HepG2 (cell line): Measurements from ENCODE around the gene BLCAP. TPM values are rescaled to one million over a fixed set of nuclear protein-coding genes. Genes with fewer than 3 reads are reported as not detected.

Experiments used
- ATAC-seq: fragments of 200-7000 bp; cut with Tn5 transposase; 3 replicates; pipeline ENCODE4 v1.9.1; 2020; ENCODE audit warnings: mild to moderate bottlenecking, moderate library complexity
- BruUV-seq: library from RNA; stranded (reverse); fragments of 400-500 nt; replicated peaks from 2 replicates; lab custom pipeline; 2021; lab: Mats Ljungman, UMichigan
- CTCF ChIA-PET: fragments of 300-600 bp; formaldehyde crosslinking; extraction: SDS; loops from one replicate; lab custom pipeline; 2021; ENCODE audit warnings: low total read pairs, inconsistent platforms, low intra/inter-chr PET ratio; lab: Yijun Ruan, JAX
- POLR2A ChIA-PET: fragments of 350-600 bp; sonication (Branson Sonifier 250); formaldehyde crosslinking; loops from one replicate; lab custom pipeline; 2020; ENCODE audit warnings: antibody characterized with exemption, inconsistent platforms; lab: Yijun Ruan, JAX
- DNase-seq: peaks from one replicate; pipeline ENCODE4 v3.0.0-alpha.2; 2015; ENCODE audit warnings: low spot score
- FAIRE-seq: peaks from 3 replicates; lab custom pipeline; 2011; peaks lifted over from hg19 to GRCh38; lab: Jason Lieb, UNC
- H2AFZ ChIP-seq: one replicate; pipeline ENCODE4 v1.6.1; 2011; ENCODE audit warnings: low read length, inconsistent platforms
- H3K27ac ChIP-seq: fragments of 300-600 bp; 3 replicates; pipeline ENCODE4 v1.8.0; 2011; ENCODE audit warnings: mixed run types, mild to moderate bottlenecking, mixed read lengths, low read length, inconsistent platforms; ENCODE audit not compliant: insufficient read depth; ENCODE audit errors: extremely low read length
- H3K27me3 ChIP-seq, 2 experiments: fragments of 200-600 bp in 1 of 2; 2 replicates in 1 of 2; 3 replicates in 1 of 2; pipeline versions ENCODE4 v1.6.0 to v1.8.0; 2011; ENCODE audit warnings: low read length in 2 of 2, mild to moderate bottlenecking in 2 of 2, moderate library complexity in 2 of 2, inconsistent platforms in 1 of 2; ENCODE audit not compliant: insufficient read depth in 2 of 2, control insufficient read depth in 1 of 2
- H3K36me3 ChIP-seq, 2 experiments: fragments of 200-600 bp in 1 of 2; replicated peaks in 1 of 2; 2 replicates in 1 of 2; 3 replicates in 1 of 2; pipeline versions ENCODE4 v1.5.1 to v1.8.0; 2011; ENCODE audit warnings: low read length in 2 of 2, inconsistent platforms in 1 of 2; ENCODE audit not compliant: insufficient read depth in 2 of 2, control insufficient read depth in 1 of 2
- H3K4me1 ChIP-seq: 2 replicates; pipeline ENCODE4 v1.5.1; 2012; ENCODE audit warnings: low read length, inconsistent platforms; ENCODE audit not compliant: insufficient read depth
- H3K4me2 ChIP-seq: 2 replicates; pipeline ENCODE4 v1.6.0; 2011; ENCODE audit warnings: low read depth, low read length, inconsistent platforms
- H3K4me3 ChIP-seq, 3 experiments: fragments of 200-600 bp in 1 of 3; sonication (generic), shearing (Covaris generic) in 1 of 3; replicated peaks in 1 of 3; 2 replicates each; pipeline ENCODE4 v1.5.1; 2011 to 2016; ENCODE audit warnings: low read length in 3 of 3, inconsistent platforms in 2 of 3, low read depth in 2 of 3, mild to moderate bottlenecking in 2 of 3, control low read depth in 1 of 3, mixed read lengths in 1 of 3; ENCODE audit not compliant: insufficient read depth in 1 of 3
- H3K79me2 ChIP-seq: one replicate; pipeline ENCODE4 v1.6.1; 2011; ENCODE audit warnings: low read length, inconsistent platforms; ENCODE audit not compliant: insufficient read depth
- H3K9ac ChIP-seq: 2 replicates; pipeline ENCODE4 v1.6.0; 2011; ENCODE audit warnings: mild to moderate bottlenecking, low read depth, low read length, inconsistent platforms; ENCODE audit not compliant: insufficient read depth
- H3K9me3 ChIP-seq: 2 replicates; pipeline ENCODE4 v1.5.1; 2012; ENCODE audit warnings: mild to moderate bottlenecking, low read length
- H4K20me1 ChIP-seq: 2 replicates; pipeline ENCODE4 v1.6.0; 2011; ENCODE audit warnings: inconsistent platforms, mild to moderate bottlenecking, low read length, moderate library complexity; ENCODE audit not compliant: insufficient read depth
- FOXK2 ChIP-seq: fragments of 450-650 bp; IDR thresholded peaks from 2 replicates; pipeline ENCODE4 v1.6.1; 2016
- FOXO1 ChIP-seq: sonication (generic); formaldehyde crosslinking; IDR thresholded peaks from 2 replicates; pipeline ENCODE4 v1.4.0; 2020; ENCODE audit warnings: missing genetic modification reagents
- MIER3 ChIP-seq: IDR thresholded peaks from 2 replicates; pipeline ENCODE4 v1.6.1; 2016; ENCODE audit warnings: missing compliant biosample characterization, borderline replicate concordance
- RNF219 ChIP-seq: sonication (generic); formaldehyde crosslinking; IDR thresholded peaks from 2 replicates; pipeline ENCODE4 v1.5.0; 2020; ENCODE audit warnings: mild to moderate bottlenecking, missing genetic modification reagents
- TBX2 ChIP-seq: sonication (generic); formaldehyde crosslinking; IDR thresholded peaks from 2 replicates; pipeline ENCODE4 v1.5.0; 2020; ENCODE audit warnings: missing genetic modification reagents, mild to moderate bottlenecking, borderline replicate concordance
- ZNF704 ChIP-seq: sonication (generic); formaldehyde crosslinking; IDR thresholded peaks from 2 replicates; pipeline ENCODE4 v1.8.1; 2023; ENCODE audit warnings: mild to moderate bottlenecking, inconsistent platforms, moderate library complexity, missing genetic modification reagents, borderline replicate concordance
- WGBS: methylation state at CpG from one replicate; pipeline ENCODE4 v1.1.6; 2017; ENCODE audit warnings: low lambda C conversion rate; 5-methylcytosine and 5-hydroxymethylcytosine counted together
- in situ Hi-C: cut with HindIII; loops from 2 replicates; pipeline ENCODE4 v1.10.0; 2017; ENCODE audit warnings: low pct_unique_long_range_greater_than_20kb; ENCODE audit not compliant: extremely low pct_ligation_motif_present
- intact Hi-C: fragments of 100-400 bp; cut with micrococcal nuclease; formaldehyde crosslinking; loops from one replicate; pipeline ENCODE4 v1.10.0; 2022; ENCODE audit not compliant: unreplicated experiment
- polyA plus RNA-seq, 8 experiments: library from polyadenylated mRNA; depleted of rRNA in 3 of 8; stranded (reverse) in 7 of 8; unstranded in 1 of 8; fragments of >200 nt; fragmentation: Illumina TruSeq in 4 of 8; extraction: Trizol in 4 of 8; gene quantifications; 2 replicates each; pipeline versions ENCODE4 v1.2.1 to v1.2.3, GENCODE V29; 2011 to 2016; ENCODE audit warnings: low read depth in 4 of 8, missing spikeins in 1 of 8, mixed read lengths in 1 of 8; ENCODE audit not compliant: insufficient read depth in 1 of 8
- total RNA-seq, 5 experiments: library from RNA; depleted of rRNA; stranded (reverse); fragments of >200 nt; fragmentation: Illumina TruSeq; extraction: Trizol; gene quantifications; 2 replicates each; pipeline ENCODE4 v1.2.3, GENCODE V29; 2016; ENCODE audit warnings: low read depth in 1 of 5
- TF ChIP-seq, protein P1 (sequence below): sonication (generic); formaldehyde crosslinking; IDR thresholded peaks from 2 replicates; pipeline ENCODE4 v1.5.1; 2020; ENCODE audit warnings: mild to moderate bottlenecking, missing genetic modification reagents, moderate library complexity
- TF ChIP-seq, protein P2 (sequence below): fragments of 450-650 bp; IDR thresholded peaks from 2 replicates; pipeline ENCODE4 v1.6.1; 2016
- TF ChIP-seq, protein P3 (sequence below): sonication (generic); formaldehyde crosslinking; IDR thresholded peaks from 2 replicates; pipeline ENCODE4 v1.4.0; 2020; ENCODE audit warnings: missing genetic modification reagents

The BLCAP gene
- total and polyA plus RNA-seq, 2 of the 13 experiments (the other 11 are each of a cell fraction or from before 2014, with no cell fraction given): 52.4 to 86.8 TPM

DNA sequence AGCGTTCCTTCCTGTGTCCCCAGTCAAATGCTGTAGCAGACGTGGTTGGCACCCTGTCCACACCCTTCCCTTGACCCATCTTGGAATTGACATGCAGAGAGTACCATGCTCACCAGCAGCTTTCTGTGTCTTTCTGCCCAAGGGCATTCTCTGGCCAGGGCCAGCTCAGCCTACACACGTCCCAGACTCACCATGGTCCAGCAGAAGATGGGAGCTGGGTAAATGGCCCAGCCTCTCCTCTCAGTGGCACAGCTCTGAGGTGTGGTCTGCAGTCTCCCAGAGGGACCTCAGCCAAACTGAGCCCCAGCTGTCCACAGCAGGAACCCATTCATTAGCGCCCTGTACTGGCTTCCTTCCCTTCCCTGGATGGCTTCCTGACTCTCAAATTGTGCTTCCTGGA lies 31.1 kb upstream of the BLCAP start (continued):
- TF ChIP-seq ZNF704 (CRISPR knock-in tag): no peak

- no TSS peak for BruUV-seq
- Histone ChIP-seq H3K9me3 (no peaks in the 10 kb centered on the region), H3K9ac (no peak overlapping the region), H3K4me2 (no peak overlapping the region), H3K4me1 (no peaks in the 10 kb centered on the region), H3K27ac (no peak overlapping the region), H3K4me3 (no peak overlapping the region), H3K79me2 (no peaks in the 10 kb centered on the region), H2AFZ (no peak overlapping the region), H3K27me3 (peaks cover 2 to 26% of the 10 kb centered on the region in 2 experiments; a peak in 3 of 5 replicates), H4K20me1 (no peaks in the 10 kb centered on the region), H3K36me3 (no peaks in the 10 kb centered on the region)
- in situ Hi-C loops: loop anchor here (25.0 kb wide), 1 partner anchor 654 kb away; no protein-coding TSS in a partner anchor
- ChIA-PET CTCF (no interaction called here), POLR2A (no interaction called here)
- no peak for ATAC-seq
- FAIRE-seq: no peak
- intact Hi-C loops: no loop called here
- DNase-seq: no peak
- WGBS: 19% methylated on average over 4 of the region's 4 CpGs
- TF ChIP-seq FOXO1 (CRISPR knock-in tag): no peak
- TF ChIP-seq, protein P1, sequence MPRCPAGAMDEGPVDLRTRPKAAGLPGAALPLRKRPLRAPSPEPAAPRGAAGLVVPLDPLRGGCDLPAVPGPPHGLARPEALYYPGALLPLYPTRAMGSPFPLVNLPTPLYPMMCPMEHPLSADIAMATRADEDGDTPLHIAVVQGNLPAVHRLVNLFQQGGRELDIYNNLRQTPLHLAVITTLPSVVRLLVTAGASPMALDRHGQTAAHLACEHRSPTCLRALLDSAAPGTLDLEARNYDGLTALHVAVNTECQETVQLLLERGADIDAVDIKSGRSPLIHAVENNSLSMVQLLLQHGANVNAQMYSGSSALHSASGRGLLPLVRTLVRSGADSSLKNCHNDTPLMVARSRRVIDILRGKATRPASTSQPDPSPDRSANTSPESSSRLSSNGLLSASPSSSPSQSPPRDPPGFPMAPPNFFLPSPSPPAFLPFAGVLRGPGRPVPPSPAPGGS (CRISPR knock-in tag): no peak
- TF ChIP-seq MIER3: no peak
- no peak for TF ChIP-seq TBX2 (CRISPR knock-in tag)
- TF ChIP-seq, protein P2, sequence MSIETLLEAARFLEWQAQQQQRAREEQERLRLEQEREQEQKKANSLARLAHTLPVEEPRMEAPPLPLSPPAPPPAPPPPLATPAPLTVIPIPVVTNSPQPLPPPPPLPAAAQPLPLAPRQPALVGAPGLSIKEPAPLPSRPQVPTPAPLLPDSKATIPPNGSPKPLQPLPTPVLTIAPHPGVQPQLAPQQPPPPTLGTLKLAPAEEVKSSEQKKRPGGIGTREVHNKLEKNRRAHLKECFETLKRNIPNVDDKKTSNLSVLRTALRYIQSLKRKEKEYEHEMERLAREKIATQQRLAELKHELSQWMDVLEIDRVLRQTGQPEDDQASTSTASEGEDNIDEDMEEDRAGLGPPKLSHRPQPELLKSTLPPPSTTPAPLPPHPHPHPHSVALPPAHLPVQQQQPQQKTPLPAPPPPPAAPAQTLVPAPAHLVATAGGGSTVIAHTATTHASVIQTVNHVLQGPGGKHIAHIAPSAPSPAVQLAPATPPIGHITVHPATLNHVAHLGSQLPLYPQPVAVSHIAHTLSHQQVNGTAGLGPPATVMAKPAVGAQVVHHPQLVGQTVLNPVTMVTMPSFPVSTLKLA: no peak
- TF ChIP-seq FOXK2: no peak
- TF ChIP-seq RNF219 (CRISPR knock-in tag): no peak
- TF ChIP-seq, protein P3, sequence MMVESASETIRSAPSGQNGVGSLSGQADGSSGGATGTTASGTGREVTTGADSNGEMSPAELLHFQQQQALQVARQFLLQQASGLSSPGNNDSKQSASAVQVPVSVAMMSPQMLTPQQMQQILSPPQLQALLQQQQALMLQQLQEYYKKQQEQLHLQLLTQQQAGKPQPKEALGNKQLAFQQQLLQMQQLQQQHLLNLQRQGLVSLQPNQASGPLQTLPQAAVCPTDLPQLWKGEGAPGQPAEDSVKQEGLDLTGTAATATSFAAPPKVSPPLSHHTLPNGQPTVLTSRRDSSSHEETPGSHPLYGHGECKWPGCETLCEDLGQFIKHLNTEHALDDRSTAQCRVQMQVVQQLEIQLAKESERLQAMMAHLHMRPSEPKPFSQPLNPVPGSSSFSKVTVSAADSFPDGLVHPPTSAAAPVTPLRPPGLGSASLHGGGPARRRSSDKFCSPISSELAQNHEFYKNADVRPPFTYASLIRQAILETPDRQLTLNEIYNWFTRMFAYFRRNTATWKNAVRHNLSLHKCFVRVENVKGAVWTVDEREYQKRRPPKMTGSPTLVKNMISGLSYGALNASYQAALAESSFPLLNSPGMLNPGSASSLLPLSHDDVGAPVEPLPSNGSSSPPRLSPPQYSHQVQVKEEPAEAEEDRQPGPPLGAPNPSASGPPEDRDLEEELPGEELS: no peak
Observed at GRCh38 chr20:37558306-37558705, 30.6 kb upstream of the BLCAP start.
